GM19467 (cell line): ENCODE results near the gene DDX3X.
"Not testable (repeated sequence)": the region's sequence is repeated elsewhere in the genome, so short reads cannot be mapped to it uniquely, and the experiment has no call there.

Experiments used
- ATAC-seq: cut with Tn5 transposase; IDR thresholded peaks from one replicate; pipeline ENCODE4 v1.9.1; 2021; ENCODE audit warnings: mild to moderate bottlenecking, moderate library complexity; ENCODE audit not compliant: unreplicated experiment

DDX3X gene

DNA sequence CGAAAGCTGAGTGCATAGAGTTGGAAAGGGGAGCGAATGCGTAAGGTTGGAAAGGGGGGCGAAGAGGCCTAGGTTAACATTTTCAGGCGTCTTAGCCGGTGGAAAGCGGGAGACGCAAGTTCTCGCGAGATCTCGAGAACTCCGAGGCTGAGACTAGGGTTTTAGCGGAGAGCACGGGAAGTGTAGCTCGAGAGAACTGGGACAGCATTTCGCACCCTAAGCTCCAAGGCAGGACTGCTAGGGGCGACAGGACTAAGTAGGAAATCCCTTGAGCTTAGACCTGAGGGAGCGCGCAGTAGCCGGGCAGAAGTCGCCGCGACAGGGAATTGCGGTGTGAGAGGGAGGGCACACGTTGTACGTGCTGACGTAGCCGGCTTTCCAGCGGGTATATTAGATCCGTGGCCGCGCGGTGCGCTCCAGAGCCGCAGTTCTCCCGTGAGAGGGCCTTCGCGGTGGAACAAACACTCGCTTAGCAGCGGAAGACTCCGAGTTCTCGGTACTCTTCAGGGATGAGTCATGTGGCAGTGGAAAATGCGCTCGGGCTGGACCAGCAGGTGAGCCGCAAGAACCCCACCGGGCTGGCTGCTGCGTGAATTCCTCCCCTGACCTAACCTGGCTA, at the start of gene DDX3X:
TSS of gene DDX3X (plus strand) at position 419 of the 619 bp plus-strand sequence. CDS start at position 510, 91 bp downstream.
- ATAC-seq, result peak; percentile 48

DNA sequence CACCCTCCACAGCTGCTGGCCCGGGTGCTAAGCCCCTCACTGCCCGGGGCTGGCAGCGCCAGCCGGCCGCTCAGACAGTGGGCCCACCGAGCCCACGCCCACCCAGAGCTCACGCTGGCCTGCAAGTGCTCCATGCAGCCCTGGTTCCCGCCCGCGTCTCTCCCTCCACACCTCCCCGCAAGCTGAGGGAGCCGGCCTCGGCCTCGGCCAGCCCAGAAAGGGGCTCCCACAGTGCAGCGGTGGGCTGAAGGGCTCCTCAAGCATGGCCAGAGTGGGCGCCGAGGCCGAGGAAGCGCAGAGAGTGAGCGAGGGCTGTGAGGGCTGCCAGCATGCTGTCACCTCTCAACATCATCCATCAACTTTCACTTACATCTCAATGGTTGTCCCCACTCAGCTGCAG, 48.0 kb upstream of the DDX3X start:
- ATAC-seq, result not testable (repeated sequence)

DNA sequence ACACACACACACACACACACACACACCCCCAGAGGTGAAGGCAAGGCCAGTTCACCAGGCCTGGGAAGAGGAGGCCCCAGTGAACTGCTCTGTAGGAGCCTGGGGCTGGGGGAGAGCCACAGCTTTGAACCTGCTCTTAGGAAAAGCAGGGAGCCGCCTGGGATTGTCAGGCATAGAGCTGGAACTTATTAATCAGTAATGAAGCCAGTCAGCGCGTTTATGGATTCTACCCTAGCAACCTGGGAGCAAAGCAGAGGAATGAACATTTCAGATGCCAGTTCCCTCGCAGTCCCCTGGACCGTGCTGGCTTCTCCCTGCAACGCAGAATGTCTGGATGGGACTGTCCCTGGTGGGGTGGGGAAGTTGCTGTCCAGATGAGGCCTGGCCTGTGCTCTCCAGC, 45.3 kb upstream of the DDX3X start:
- ATAC-seq, result no peak

DNA sequence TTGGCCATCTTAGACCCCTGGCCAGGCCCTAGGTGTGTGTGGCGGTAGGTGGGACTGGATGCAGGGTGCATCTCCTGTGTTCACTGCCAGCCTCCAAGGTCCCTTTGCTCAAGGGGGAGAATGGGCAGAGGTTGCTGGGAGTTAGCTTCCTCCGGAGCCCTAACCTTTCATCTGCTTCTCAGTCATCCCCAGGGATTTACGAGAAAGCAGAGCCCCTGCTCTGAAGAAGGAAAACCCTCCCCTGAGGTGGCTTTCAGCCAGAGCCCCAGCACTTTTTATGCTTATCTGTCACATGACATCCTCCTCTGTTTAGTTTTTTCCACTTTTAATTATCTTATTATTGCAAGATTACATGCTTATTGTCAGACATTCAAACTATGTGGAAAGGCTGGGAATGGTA, 44.9 kb upstream of the DDX3X start:
- no peak for ATAC-seq

DNA sequence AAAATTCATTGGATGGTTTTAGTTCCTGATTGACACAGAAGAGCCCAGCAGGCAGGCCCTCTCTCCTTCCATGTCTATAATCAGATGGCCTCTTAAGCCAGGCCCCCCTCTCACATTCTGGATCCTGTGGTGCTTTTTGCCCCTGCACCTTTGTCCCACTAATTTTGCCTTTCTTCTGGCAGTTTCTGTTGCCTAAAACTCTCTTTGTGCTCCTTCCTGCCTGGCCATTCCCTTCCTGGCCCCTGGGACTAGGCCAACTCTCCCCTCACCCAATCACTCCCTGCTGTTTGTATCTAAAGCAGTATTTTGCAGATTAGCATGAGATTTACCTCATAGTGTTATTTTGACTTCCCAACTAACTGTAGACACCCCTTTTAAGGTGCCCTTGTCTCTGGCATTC, 42.7 kb upstream of the DDX3X start:
- no peak for ATAC-seq

DNA sequence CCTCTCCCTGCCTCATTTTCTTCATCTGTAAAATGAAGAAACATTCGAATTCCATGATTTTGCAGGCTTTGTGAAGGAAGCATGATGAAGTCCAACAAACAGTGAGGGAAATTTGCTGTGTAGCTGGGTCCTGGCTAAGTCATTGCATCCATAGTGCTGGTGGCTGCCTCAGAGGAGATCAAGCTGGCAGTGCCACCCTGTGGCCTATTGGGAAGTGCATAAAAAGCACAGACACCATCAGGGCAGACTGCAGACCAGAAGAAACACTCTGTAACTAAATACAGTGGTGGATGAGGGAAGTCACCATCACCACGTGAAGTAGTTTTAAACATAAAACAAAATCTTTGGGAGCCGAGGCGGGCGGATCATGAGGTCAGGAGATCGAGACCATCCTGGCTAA, 40.7 kb upstream of the DDX3X start:
- ATAC-seq, result no peak

DNA sequence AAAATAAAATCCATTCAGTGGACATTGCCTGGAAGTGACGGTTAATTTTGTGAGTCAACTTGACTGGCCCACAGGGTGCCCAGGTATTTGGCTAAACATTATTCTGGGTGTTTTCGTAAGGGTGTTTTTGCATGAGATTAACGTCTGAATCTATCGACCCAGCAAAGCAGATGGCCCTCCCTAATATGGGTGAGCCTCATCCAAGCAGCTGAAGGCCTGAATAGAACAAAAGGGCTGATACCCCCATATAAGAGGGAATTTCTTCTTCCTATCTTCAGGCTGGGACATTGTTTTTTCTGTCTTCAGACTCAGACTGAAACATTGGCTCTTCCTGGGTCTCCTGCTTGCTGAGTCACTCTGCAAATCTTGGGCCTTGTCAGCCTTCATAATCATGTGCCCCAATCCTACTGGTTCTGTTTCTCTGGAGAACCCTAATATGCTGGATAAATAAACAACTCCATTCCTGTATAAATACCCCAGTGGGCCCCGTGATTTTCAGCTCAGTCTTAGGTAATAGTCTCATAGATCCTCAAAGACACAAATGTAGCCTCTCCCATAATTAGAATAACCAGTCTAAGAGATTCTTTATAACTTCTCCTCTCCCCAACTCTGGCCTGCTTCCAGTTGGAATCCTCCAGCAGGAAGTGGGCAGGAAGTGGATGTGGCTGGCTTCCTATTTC, 33.1 kb upstream of the DDX3X start:
- ATAC-seq, result no peak

DNA sequence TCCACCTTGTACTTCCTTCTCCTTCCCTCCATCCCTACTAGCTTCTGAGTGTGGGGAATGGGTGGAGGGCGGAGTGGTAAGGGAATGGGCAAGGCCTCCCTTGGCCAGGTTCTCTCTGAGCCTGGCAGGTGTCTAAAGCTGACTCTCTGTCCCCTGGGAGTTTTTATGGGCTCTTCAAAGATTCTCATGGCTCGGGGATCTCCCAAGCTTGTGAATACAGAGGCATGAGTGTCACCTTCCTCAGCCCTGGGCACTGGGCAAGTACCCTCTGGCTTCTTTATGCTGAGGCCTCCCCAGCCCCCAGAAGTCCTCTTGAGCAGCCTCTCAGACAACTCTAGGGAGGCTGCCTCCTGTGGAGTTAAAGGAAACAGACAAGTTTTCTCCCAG, 32.5 kb upstream of the DDX3X start:
- no peak for ATAC-seq

DNA sequence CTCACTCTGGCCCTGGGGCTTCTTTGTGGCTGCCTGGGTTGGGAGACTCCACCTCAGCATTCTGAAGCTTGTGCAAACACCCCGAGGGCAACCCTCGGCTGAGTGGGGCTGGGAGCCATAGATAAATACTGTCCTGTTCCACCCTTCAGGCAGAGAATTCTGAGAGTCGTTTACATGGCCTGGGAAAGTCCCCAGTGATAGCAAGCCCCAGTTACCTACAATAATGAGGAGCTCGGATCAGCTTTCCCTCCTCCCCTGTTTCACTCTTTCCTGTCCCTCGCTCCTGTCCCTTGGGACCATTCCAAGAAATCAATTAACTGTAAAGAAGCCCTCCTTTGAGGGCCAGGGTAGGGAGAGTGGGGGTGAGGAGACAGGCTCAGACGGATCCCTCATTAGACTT, 31.6 kb upstream of the DDX3X start:
- ATAC-seq, result no peak

DNA sequence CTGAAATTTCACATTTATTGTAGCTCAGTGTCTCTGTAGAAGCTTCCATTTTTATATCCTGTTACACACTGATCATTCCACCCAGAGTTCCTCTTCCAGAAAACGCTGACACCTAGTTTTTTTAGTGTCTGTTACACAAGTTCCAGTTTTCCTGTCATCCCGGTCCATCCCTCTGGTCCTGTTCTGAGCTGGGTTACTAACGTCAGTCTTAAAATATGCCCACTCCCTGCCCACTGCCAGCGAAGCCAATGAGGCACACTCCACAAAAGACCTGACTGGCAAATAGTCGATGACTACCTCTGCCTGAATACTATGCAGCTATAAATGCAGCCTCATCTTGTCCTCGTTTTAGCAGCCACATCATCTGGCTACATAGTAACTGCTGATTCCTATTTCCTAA, 30.9 kb upstream of the DDX3X start:
- ATAC-seq, result no peak

DNA sequence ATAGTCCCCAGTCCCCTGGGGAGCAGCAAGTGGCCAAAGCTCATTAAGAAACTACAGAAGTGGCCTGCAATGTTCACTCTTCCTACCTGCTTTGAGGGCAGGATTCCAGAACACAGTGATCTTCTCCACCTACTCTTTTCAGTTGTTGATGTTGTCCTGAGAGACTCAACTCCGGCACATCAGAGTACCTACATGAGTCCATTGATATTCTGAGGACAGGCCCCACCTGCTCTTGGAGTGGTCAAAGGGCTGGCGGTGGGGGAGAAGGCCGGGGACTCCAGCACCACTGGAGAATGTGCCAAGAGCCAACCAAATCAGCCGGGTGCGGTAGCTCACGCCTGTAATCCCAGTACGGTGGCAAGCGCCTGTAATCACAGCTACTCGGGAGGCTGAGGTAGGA, 29.8 kb upstream of the DDX3X start:
- no peak for ATAC-seq

DNA sequence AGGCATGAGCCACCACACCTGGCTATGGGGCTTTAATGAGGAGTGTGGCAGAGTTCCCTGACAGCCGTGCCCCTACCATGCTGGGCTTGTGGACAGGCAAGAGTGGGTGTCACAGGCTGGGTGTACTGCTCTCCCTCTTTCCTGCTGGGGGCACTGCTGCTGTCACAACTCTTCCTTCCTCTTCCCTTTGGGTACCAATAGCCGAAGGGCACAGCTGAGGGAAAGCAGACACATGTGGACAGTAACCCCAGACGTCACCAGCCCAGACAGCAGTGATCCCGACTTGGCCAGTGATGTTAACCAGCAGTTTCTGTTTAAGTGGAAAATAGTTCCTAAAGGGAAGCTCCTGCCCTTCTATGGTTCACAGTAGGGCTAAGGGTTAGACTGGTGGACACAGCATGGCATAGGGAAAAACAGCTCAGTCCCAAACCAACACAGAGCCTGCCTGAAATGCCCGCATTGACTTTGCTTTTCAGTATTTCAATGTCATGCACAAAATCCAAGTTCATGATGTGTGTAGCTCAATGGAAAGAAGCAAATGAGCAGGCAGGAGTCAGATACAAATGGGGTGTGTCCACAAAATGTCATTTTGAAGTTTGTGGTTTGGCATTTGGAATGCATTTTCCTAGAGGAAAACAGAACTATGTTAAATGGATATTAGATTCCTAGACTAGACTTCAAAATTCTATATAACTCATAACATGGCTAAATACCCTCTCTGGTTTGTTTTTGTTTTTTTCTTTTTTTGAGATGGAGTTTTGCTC, 24.9 kb upstream of the DDX3X start:
- ATAC-seq, result no peak

DNA sequence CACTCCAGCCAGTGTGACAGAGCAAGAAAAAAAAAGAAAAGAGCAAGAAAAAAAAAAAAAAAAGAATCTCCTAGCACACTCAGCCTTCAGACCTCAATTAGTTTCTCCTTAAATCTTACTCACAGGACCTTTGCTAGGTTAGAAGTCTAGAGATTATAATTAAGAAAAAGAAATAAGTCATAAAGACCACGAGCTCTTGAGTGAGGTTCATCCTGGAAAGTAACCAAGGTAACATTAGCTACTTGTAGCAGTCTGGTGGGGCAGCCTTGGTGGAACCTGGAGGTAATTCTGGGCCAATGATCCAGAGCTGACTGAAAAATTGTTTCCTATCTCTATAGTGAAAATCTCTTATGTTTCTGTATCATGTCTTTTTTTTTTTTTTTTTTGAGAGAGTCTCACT, 21.2 kb upstream of the DDX3X start:
- no peak for ATAC-seq

DNA sequence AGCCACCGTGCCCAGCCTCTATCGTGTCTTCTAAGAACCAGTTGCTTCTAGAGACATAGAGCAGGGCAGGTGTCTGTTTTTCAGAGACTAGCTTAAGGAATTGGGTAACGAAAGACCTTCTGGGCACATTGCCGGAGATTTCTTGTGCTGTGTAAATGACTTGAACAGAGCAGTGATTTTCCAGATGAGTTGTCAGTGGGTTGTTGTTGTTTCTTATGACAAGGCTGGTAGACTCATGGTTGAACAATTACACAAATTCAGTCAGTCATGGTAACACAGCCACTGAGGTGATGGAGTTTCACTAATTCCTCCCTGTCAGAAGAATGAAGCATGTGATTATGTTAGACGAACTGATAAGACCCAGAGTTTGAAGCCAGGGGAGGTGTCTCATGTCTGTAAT, 20.5 kb upstream of the DDX3X start:
- ATAC-seq, result no peak

DNA sequence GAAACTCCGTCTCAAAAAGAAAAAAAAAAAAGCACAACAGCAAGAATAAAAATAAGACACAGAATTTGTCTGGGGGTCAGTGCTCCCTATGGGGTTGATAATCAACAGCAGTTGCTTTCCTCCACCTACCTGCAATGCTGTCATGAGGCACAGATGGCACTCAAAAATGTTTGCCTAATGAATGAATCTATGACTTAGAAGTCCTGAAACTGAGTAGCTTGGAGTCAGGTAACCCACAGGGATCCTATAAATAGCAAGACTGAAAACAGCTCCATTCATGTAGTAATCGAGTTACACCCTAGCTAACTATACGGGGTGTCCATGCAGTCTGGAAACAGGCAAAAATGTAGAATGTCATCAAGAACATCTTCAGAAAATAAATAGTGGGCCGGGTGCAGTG, 19.8 kb upstream of the DDX3X start:
- ATAC-seq, result no peak

DNA sequence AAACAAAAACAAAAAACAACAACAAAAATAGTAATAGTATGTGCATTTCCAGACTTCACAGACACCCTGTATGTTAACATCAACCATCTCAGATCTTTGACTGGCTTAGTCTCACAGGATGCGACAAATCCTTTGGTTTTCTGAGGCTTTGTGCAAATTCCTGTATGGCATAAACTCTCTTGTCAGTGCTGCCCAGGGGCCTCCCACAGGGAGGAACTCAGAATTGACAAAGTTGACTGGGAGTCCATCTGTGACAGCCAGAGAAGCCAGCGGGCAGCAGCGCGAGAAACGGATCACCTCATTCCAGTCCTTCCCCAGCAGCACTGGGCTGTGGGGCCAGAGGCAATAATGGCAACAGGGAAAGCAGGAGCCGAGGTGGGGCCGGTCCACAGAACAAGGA, 19.1 kb upstream of the DDX3X start:
- ATAC-seq, result no peak

DNA sequence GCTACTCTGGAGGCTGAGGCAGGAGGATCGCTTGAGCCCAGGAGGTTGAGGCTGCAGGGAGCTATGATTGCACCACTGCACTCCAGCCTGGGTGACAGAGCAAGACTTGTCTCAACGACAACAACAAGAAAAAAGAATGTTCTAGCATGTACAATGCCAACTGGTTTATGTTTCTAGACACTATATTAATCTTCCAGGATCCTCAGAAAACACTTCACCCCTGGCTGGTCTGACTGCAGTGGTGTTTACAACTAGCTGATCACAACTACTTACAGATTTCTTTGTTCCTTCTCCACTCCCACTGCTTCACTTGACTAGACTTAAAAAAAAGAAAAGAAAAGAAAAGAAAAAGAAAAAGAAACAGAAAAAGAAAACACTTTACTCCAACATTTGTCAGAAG, 17.7 kb upstream of the DDX3X start:
- ATAC-seq, result not testable (repeated sequence)

DNA sequence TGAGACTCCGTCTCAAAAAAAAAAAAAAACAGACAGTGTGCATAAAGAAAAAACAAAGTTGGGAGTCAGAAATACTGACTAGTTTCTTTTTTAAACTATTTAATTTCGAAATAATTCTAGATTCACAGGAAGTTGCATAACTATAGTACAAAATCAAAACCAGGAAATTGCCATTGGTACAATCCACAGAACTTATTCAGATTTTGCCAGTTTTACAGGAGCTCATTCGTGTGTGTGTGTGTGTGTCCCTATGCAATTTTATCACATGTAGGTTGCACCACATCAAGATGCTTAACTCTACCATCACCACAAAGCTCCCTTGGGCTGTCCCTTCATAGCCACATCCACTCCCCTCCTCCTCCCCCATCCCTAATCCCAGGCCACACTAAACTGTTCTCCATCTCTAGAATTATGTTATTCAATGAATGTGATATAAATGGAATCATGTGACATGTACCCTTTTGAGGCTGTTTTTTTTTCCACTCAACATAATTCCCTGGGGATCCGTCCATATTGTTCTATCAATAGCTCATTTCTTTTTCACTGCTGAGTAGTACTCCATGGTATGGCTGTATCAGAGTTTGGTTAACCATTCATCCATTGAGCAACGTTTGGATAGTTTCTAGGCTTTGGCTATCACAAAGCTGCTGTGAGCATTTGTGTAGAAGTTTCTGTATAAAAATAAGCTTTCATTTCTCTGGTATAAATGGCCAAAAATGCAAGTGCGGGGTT, 16.3 kb upstream of the DDX3X start:
- ATAC-seq, result no peak

DNA sequence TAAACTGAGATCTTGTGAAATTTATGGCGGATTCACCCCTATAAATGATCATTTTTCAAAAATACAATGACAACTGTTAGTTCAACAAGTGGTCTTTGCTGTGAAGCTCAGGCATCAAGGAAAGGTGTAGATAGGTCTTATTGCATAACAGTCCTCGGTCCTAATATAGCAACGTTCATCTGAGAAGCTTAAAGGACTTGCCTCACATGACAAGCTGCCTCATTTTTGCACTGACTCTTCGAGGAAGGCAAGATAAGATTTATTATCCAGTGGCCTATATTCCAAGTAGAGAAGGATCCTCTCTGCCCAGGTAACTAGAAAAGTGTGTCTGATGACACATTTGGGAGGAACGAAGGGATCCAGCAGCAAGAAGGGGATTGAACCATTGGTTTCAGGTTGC, 13.6 kb upstream of the DDX3X start:
- no peak for ATAC-seq

DNA sequence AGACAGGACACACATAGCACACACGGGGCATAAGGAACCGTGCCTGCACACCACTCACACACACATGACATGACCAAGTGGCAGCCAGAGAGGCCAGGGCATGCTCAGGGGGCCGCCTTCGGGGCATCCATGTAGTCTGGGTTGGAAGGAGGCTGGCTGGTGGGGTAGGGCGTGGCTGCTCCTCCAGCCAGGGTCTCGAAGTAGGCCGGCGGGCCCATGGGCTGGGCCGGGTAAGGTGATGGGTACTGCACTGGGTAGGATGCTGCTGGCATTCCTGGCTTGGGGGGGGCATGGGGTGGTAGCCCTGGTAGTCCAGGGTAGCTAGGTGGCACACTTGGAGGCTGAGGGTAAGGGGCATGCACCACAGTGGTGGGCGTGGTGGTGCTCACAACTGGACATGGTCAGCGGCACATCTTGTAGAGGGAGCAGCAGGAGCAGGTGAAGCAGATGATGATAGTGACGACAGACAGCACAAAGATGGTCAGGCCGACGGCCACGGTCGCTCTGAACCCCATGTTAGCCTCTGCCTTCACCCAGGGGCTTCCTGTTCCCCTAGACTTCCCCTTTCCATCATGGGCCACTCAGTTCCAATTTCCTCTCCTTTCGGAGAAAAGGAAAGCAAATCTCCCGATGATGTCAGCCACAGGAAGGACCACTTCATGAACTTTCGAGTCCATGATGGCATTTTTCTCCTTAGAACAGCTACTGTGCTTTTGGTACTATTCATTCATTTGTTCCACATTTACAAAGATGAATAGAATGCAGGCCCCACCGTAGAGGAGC, 10.9 kb upstream of the DDX3X start:
- ATAC-seq, result no peak

DNA sequence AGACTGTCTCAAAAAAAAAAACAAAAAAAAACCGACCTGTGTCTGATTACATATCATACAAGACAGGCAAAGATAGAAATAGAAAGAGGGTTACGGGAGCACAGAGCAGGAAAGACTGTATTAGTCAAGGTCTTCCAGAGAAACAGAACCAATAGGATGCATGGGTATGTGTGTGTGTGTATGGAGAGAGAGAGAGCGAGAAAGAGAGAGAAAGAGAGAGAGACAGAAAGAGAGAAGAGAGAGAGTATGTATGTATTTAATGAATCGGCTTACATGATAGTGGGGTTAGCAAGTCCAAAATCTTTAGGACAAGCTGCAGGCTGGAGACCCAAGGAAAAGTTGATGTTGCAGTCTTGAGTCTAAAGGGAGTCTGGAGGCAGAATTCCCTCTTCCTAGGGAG, 7.5 kb upstream of the DDX3X start:
- ATAC-seq, result no peak
